B cell (primary cell): ENCODE results near the gene DMKN.

Experiments
- EZH2 ChIP-seq: IDR thresholded peaks from 2 replicates; pipeline ENCODE4 v1.6.1; 2012; ENCODE audit warnings: borderline replicate concordance, low read depth, mild to moderate bottlenecking, moderate library complexity, low read length; ENCODE audit not compliant: insufficient read depth, poor library complexity, severe bottlenecking
- TF ChIP-seq, protein P1 (sequence below): fragments of 200-600 bp; IDR thresholded peaks from one replicate; pipeline ENCODE4 v1.8.0; 2022; ENCODE audit warnings: antibody characterized with exemption, mild to moderate bottlenecking

DNA sequence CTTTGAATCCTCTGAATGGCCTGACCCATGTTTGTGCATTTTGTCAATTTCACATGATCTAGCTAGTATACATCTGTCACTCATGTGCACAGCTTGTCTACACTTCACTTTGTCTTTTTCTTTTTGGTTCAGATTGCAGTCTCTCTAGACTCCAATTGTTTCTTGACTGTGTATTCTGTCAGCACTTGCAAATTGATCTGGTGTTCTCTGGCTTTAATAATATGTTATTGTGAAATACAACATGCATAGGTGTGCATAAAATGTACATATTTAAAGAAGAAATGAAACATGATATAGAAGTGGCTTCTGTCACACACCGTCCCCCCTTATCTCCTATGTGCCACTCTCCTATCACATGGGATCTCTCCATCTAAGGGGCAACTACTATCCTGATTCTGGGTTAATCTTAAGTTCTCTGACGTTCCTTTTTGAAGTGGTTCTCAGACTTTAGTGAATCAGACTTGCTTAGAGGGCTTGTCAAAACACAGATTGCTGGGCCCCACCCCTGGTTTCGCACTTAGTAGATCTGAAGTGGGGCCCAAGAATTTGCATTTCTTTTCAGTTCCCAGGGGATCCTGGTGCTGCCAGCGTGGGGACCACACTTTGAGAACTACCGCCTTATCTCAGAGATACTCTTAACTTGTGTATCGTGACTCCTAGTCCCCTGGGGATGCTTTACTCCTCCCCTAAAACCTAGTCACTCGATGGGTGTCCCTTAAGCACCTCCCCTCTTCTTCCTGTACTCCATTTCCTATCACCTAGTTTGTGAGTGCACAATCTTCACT is 29.0 kb downstream of the DMKN start:
- TF ChIP-seq EZH2: no peak
- TF ChIP-seq, protein P1, sequence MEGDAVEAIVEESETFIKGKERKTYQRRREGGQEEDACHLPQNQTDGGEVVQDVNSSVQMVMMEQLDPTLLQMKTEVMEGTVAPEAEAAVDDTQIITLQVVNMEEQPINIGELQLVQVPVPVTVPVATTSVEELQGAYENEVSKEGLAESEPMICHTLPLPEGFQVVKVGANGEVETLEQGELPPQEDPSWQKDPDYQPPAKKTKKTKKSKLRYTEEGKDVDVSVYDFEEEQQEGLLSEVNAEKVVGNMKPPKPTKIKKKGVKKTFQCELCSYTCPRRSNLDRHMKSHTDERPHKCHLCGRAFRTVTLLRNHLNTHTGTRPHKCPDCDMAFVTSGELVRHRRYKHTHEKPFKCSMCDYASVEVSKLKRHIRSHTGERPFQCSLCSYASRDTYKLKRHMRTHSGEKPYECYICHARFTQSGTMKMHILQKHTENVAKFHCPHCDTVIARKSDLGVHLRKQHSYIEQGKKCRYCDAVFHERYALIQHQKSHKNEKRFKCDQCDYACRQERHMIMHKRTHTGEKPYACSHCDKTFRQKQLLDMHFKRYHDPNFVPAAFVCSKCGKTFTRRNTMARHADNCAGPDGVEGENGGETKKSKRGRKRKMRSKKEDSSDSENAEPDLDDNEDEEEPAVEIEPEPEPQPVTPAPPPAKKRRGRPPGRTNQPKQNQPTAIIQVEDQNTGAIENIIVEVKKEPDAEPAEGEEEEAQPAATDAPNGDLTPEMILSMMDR: no peak
